ENCODE results near the gene PTCH1. TPM values are rescaled to one million over a fixed set of nuclear protein-coding genes. Genes with fewer than 3 reads are reported as not detected.

Gene PTCH1
- total RNA-seq, 2 donors from 2014 or later = 27.5 to 108 TPM

DNA sequence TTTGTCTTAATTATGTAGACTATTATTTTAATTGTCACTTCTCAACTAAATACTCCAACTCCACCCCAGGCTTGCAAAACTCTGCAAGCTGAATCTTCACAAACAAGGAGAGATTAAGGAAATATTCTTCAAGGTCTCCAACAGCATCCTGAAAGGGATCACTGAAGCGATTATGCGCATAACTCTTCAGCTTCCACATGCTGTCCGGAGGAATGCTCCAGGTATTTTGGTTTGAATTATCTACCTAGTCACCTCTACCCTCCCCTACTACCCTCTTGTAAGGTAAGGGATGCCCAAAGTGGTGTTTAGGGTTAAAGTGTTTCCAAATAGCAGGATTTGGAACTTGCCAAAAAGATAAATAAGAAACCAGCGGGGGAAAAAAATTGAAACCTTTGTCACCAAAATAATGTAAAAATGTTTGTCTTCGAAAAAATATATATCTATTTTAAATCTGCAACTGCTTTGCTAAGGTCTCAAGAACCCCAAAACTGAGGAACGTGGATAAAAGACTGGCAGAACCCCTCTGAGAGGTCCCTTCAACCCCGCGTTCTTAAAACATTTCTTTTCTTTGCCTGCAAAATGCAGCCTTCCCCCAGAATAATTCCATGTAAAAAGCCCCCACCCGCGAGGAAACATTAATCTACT lies 11.6 kb downstream of the PTCH1 start:
- intact Hi-C loops (cut with DNase I) = loop anchor here (5.0 kb wide), 2 partner anchors 43 to 372 kb away; partner anchors contain the start of gene ERCC6L2
- TF ChIP-seq POLR2AphosphoS5 (IDR thresholded peaks at IDR 0.05) = no peak
- TF ChIP-seq POLR2A (IDR thresholded peaks at IDR 0.05) = no peak
- TF ChIP-seq, protein P1, sequence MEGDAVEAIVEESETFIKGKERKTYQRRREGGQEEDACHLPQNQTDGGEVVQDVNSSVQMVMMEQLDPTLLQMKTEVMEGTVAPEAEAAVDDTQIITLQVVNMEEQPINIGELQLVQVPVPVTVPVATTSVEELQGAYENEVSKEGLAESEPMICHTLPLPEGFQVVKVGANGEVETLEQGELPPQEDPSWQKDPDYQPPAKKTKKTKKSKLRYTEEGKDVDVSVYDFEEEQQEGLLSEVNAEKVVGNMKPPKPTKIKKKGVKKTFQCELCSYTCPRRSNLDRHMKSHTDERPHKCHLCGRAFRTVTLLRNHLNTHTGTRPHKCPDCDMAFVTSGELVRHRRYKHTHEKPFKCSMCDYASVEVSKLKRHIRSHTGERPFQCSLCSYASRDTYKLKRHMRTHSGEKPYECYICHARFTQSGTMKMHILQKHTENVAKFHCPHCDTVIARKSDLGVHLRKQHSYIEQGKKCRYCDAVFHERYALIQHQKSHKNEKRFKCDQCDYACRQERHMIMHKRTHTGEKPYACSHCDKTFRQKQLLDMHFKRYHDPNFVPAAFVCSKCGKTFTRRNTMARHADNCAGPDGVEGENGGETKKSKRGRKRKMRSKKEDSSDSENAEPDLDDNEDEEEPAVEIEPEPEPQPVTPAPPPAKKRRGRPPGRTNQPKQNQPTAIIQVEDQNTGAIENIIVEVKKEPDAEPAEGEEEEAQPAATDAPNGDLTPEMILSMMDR (IDR thresholded peaks at IDR 0.05) = no peak
- no peak for DNase-seq (ENCODE audit: low spot score)
- no peaks in the 10 kb centered on the region for H3K9me3 ChIP-seq
- H3K36me3 ChIP-seq = no peaks in the 10 kb centered on the region
- no peaks in the 10 kb centered on the region for H3K27me3 ChIP-seq (replicated peaks; ENCODE audit: insufficient read depth)
- H3K4me3 ChIP-seq = peak overlapping the region; percentile 77 to 85
- H3K4me1 ChIP-seq (replicated peaks) = peaks cover 5% of the 10 kb centered on the region
- peak overlapping the region; percentile 94 for H3K27ac ChIP-seq
- 22% methylated on average over 10 of the region's 10 CpGs for WGBS

DNA sequence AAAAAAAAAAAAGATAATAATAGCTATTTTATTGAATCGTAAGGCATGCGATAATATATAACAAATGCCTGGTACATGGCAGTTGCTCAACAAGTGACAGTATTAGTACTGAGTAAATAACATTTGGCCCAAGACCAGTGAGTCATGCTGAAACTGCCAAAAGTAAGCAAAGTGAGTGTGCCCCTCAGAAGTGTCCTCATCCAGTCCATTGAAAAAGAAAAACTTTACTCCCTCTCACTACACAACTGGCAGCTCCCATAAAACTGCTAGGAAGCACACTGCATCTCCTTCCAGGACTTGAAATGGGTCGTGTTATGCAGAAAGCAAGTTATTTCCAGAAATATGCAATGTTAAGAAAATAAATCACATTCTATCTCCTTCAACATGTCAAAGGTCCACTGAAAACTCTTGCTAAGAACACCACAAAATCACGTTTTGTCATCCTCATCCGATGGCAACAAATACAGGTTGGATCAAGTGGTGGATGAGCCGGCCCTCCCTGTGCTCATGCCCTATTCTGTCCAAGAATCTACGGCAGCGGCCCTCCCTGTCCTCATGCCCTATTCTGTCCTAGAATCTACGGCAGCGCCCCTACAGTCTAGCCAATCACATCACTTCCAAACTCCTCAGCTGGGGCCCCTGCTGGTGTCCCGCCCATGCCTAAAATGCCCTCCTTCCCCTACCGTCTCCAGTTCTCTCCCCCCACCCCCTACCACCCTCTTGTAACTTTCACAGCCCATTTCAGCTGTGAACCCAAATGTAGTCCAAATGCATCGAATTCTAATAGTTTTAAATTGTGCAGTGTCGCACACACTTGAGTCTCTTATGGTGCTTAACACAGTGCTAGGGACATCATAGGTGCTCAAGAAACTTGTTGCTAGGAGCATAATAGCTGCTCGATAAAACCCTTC lies 12.5 kb downstream of the PTCH1 start:
- peak overlapping the region in 1 of 2 donors; percentile 21 for H3K27ac ChIP-seq
- H3K4me3 ChIP-seq = peak overlapping the region in 1 of 2 donors; percentile 3
- DNase-seq (ENCODE audit: low spot score) = peak; percentile 57

DNA sequence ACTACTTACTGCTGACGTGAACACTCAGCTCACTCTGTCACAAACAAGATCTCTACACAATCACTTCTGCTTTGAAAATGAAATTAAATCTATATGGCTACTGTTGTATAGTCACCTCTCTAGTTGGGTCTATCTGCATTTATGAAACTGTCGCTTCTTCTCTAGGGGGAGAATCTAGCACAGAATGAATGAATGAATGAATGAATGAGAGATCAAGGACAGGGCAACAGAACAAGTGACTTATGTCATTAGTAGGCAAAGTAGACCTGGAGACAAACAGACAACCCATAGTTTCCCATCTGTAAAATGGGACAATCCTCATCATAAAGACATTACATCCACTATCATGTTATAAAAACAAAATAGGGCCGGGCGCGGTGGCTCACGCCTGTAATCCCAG lies 13.4 kb downstream of the PTCH1 start:
- peaks cover 5% of the 10 kb centered on the region for H3K4me1 ChIP-seq (replicated peaks)
- H3K27me3 ChIP-seq (replicated peaks; ENCODE audit: insufficient read depth) = no peaks in the 10 kb centered on the region
- no peak for DNase-seq (ENCODE audit: low spot score)
- H3K4me3 ChIP-seq = no peak overlapping the region
- no peaks in the 10 kb centered on the region for H3K36me3 ChIP-seq
- H3K27ac ChIP-seq = no peak overlapping the region
- H3K9me3 ChIP-seq = no peaks in the 10 kb centered on the region
- intact Hi-C loops (cut with DNase I) = no loop called here
- WGBS = 85% methylated on average over 6 of the region's 6 CpGs
- TF ChIP-seq POLR2AphosphoS5 (IDR thresholded peaks at IDR 0.05) = no peak
- TF ChIP-seq POLR2A (IDR thresholded peaks at IDR 0.05) = no peak
- TF ChIP-seq, protein P1 (IDR thresholded peaks at IDR 0.05) = no peak

More for the DNA sequence above, 12.5 kb downstream of the PTCH1 start:
- 44% methylated on average over 15 of the region's 15 CpGs for WGBS
- TF ChIP-seq POLR2AphosphoS5 (IDR thresholded peaks at IDR 0.05) = peak; percentile 43
- TF ChIP-seq, protein P1 (IDR thresholded peaks at IDR 0.05) = no peak
- Histone ChIP-seq H3K9me3 (no peaks in the 10 kb centered on the region), H3K4me1 (replicated peaks) (peaks cover 5% of the 10 kb centered on the region), H3K36me3 (no peaks in the 10 kb centered on the region), H3K27me3 (replicated peaks; ENCODE audit: insufficient read depth) (no peaks in the 10 kb centered on the region)
- intact Hi-C loops (cut with DNase I) = no loop called here

DNA sequence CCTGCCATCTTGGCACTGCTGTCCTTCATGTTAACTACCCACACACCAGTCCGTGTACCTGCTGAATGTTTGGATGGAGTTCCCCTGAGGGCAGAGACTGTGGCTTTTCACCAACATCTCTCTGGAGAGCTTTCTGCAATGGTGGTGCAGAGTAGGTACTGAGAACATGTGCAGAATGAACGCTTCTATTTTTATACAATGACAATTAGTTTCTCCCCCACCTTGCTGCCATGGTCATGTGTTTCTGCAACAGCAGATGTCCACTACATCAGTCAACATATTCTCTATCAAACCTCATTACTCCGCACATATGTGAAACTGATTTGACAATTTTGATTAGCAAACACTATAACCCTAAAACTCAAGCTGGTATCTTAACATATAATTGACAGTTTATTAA lies 14.5 kb downstream of the PTCH1 start:
- Histone ChIP-seq H3K27me3 (replicated peaks; ENCODE audit: insufficient read depth) (no peaks in the 10 kb centered on the region), H3K36me3 (no peaks in the 10 kb centered on the region), H3K27ac (no peak overlapping the region), H3K4me3 (no peak overlapping the region), H3K9me3 (no peaks in the 10 kb centered on the region), H3K4me1 (replicated peaks) (peaks cover 5% of the 10 kb centered on the region)
- no peak for DNase-seq (ENCODE audit: low spot score)
- TF ChIP-seq POLR2A (IDR thresholded peaks at IDR 0.05) (no peak), POLR2AphosphoS5 (IDR thresholded peaks at IDR 0.05) (no peak)
- TF ChIP-seq, protein P1 (IDR thresholded peaks at IDR 0.05) = no peak
- WGBS = 70% methylated on average over 3 of the region's 3 CpGs
- intact Hi-C loops (cut with DNase I) = no loop called here

Measured in prostate gland (tissue), 2 donors.